ENCODE data around the gene NEUROG1. TPM values are rescaled to one million over a fixed set of nuclear protein-coding genes. Genes with fewer than 3 reads are reported as not detected.
A peak's percentile ranks its signal among the peaks of the same experiment; 100 is the strongest.

NEUROG1 gene, protein sequence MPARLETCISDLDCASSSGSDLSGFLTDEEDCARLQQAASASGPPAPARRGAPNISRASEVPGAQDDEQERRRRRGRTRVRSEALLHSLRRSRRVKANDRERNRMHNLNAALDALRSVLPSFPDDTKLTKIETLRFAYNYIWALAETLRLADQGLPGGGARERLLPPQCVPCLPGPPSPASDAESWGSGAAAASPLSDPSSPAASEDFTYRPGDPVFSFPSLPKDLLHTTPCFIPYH
- total RNA-seq = not detected

DNA sequence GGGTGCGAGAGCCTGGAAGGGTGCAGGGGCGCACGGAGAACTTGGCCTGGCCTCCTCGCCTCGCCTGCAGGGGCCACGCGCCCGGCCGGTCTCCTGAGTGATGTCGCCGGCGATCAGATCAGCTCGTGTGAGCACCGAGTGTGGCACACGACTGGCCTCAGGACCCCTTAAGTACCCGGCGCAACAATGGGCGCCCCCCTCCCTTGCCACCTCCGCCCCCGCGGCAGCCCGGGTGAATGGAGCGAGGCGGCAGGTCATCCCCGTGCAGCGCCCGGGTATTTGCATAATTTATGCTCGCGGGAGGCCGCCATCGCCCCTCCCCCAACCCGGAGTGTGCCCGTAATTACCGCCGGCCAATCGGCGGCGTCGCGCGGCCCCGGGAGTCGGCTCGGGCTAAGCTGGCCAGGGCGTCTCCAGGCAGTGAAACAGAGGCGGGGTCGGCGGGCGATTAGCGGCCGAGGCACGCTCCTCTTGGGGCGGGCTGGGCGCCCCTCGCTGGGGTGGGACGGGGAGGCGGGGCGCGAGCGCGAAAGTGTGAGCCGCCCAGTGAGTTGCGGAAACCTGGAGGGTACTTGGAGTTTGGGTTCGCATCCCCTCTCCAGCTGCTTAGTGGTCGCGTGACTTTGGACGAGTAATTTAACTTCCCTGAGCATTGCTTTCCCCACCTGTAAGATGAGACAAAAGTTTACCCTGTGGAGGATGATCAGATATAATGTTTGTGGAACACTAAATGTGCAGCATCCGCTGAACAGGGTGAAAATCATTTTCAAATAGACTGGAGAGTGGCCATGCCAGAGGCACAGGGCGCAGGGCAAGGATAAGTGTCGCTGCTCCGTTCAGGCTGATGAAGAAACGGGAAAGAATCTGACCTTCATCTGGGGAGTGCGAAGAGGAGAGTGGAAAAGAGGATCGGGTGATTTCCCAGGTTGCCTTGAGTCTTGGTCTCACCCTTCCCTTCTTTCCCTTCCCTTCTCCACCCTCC lies at the start of gene NEUROG1:
TSS of gene NEUROG1 (minus strand) at position 145 of the 982 bp plus-strand sequence. CDS start 274 bp downstream, outside the sequence.
- H3K27ac Mint-ChIP-seq = peak within 1 kb of the TSS; percentile 3

DNA sequence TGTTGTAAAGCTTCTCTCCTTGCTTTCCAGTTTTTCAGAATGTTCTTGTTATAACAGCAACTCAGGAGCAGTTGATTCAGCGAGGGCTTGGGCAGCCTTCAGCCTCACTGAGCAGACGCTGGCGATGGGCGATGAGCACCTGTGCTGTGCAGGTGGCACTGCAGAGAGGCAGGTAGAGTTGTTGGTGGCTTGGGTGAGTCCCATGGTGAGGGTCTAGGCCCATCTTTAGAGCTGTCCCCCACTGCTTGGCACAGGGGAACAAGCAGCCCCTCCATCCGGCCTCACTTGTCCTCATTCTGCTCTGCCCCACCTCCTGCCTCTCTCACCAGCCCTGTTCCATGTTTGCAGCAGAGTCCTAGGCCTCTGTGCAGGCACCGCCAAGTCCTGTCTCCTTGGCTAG lies 49.2 kb upstream of the NEUROG1 start:
- H3K9me3 Mint-ChIP-seq (ENCODE audit: low read depth) = no peaks in the 10 kb centered on the region
- no peaks in the 10 kb centered on the region for H3K36me3 Mint-ChIP-seq

More for the DNA sequence above, at the start of gene NEUROG1:
- H3K27me3 Mint-ChIP-seq = peaks cover 92% of the 10 kb centered on the region
- CTCF ChIA-PET = no interaction called here
- no peaks in the 10 kb centered on the region for H3K36me3 Mint-ChIP-seq
- ATAC-seq (no peak), DNase-seq (no peak)
- peaks cover 5% of the 10 kb centered on the region for H3K4me1 Mint-ChIP-seq
- no peaks in the 10 kb centered on the region for H3K9me3 Mint-ChIP-seq (ENCODE audit: low read depth)
- no peak within 1 kb of the TSS for H3K4me3 Mint-ChIP-seq

DNA sequence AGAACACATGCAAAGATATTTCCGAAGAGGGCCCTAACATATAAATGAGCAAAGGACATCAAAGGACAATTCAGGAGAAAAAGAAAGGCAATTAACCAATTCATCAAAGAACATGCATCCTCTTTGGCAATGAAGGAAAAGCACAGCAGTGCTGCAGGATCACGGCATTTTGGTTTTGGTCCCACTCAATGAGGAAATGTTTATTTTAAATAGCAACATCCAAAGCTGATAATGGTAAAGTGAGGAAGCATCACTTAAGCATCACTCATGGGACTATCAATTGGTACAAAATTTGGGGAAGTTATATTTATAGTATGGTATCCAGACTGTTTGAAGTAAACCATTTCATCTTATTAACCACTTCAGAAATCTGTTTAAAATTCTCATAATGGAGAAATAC lies 48.5 kb upstream of the NEUROG1 start:
- ATAC-seq (no peak), DNase-seq (no peak)
- Mint-ChIP-seq H3K4me1 (no peaks in the 10 kb centered on the region), H3K27ac (no peak overlapping the region), H3K36me3 (no peaks in the 10 kb centered on the region), H3K4me3 (no peak overlapping the region), H3K9me3 (ENCODE audit: low read depth) (no peaks in the 10 kb centered on the region), H3K27me3 (peaks cover 39% of the 10 kb centered on the region)
- CTCF ChIA-PET = no interaction called here

More for the DNA sequence above, 49.2 kb upstream of the NEUROG1 start:
- DNase-seq (no peak), ATAC-seq (no peak)
- peaks cover 32% of the 10 kb centered on the region for H3K27me3 Mint-ChIP-seq
- H3K27ac Mint-ChIP-seq = no peak overlapping the region
- no peaks in the 10 kb centered on the region for H3K4me1 Mint-ChIP-seq
- CTCF ChIA-PET = no interaction called here
- no peak overlapping the region for H3K4me3 Mint-ChIP-seq

DNA sequence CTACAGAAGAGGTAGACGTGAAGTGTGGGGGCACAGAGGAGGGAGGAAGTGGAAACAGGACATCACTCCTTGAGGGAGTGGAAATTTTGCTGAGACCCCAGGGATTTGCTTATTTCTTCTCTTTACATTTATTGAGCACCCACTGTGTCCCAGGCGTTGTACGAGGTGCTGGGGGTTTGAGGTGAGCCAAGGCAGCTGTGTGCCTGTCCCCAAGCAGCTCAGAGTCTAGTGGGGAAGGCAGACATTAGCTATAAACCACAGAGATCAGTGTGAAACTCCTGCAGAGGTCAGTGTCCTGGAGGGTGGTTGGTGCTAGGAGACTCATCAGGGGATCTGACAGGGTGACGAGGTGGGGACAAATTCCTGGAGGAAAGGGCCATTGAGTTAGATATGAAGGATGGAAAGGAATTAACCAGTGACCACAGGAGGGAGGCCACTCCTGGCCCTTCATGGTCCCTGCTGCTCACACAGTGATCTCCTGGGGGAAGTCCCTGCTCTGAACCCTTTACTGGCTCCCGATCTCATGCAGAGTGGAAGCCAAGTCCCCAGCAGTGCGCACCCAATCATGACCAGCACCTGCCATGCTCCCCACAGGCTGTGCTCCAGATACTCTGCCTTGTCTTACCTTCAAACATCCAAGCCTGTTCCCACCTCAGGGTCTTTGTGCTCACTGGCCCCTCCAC lies 46.5 kb upstream of the NEUROG1 start:
- Mint-ChIP-seq H3K4me1 (peaks cover 2% of the 10 kb centered on the region), H3K36me3 (no peaks in the 10 kb centered on the region), H3K9me3 (ENCODE audit: low read depth) (no peaks in the 10 kb centered on the region), H3K4me3 (no peak overlapping the region), H3K27me3 (peaks cover 57% of the 10 kb centered on the region), H3K27ac (no peak overlapping the region)
- CTCF ChIA-PET = interaction anchor here (3.3 kb wide), 1 partner anchor 16 kb away, joined by 15 read pairs; no protein-coding TSS in a partner anchor
- DNase-seq = no peak
- ATAC-seq = no peak

DNA sequence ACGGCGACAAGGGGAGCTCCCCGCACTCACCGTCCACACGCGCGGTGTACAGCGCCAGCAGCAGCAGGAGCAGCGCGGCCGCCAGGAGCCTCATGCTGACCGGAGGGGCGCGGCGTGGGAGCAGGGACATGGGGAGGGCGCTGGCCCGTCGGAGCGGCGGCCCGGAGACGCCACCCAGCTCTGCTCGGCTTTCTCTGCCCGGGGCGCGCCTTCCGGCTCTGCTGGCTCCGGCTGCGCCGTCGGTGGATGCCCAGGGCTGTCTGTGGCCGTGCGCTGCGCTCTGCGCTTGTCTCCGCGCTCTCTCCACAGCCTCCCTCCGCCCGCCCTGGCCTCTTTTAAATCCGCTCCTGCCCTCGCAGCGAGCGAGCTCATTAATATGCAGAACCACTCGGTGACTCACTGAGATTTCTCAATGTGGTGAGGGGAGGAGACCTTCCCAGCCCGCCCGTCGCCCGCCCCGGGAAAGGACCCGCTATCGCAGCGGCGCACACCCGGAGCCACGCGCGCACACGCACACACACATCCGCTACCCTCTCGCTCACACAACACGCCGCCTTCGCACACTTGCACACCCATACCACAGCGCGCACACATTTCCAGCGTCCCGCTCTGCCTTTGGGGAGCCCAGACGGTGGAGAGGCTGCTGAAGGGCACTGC lies 43.0 kb upstream of the NEUROG1 start, which contains the start of gene CXCL14:
TSS of gene CXCL14 (minus strand) at position 307 of the 657 bp plus-strand sequence. CDS start at position 94, 213 bp downstream.
- Mint-ChIP-seq H3K27ac (no peak within 1 kb of the TSS), H3K9me3 (ENCODE audit: low read depth) (no peaks in the 10 kb centered on the region), H3K27me3 (peaks cover 61% of the 10 kb centered on the region), H3K4me1 (peaks cover 2% of the 10 kb centered on the region), H3K36me3 (no peaks in the 10 kb centered on the region), H3K4me3 (no peak within 1 kb of the TSS)
- CTCF ChIA-PET = interaction anchor here (1.3 to 2.0 kb wide), 2 partner anchors 13 to 18 kb away, joined by 5 to 6 read pairs; no protein-coding TSS in a partner anchor
- DNase-seq = no peak
- ATAC-seq = no peak

DNA sequence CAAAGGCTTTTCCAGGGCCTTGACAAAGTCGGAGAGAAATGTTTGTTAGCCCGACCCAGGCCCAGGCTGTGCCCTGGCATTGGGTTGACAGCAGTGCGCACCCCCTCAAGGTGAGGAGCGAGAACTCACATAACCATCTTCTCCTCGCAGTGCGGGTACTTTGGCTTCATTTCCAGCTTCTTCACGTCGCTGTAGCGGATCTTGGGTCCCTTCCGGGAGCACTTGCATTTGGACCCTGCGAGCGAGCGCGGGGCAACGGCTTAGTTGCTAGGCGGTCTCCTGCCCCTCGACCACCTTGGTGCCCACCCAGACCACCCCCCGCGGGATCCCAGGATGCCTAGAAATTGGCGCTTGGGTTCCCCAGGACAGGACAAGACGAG lies 42.5 kb upstream of the NEUROG1 start:
- ATAC-seq (no peak), DNase-seq (no peak)
- no peak overlapping the region for H3K4me3 Mint-ChIP-seq
- H3K27ac Mint-ChIP-seq = no peak overlapping the region
- CTCF ChIA-PET = interaction anchor here (1.3 to 2.0 kb wide), 2 partner anchors 12 to 17 kb away, joined by 5 to 6 read pairs; no protein-coding TSS in a partner anchor
- no peaks in the 10 kb centered on the region for H3K9me3 Mint-ChIP-seq (ENCODE audit: low read depth)
- peaks cover 2% of the 10 kb centered on the region for H3K4me1 Mint-ChIP-seq
- H3K27me3 Mint-ChIP-seq = peaks cover 59% of the 10 kb centered on the region
- H3K36me3 Mint-ChIP-seq = no peaks in the 10 kb centered on the region

DNA sequence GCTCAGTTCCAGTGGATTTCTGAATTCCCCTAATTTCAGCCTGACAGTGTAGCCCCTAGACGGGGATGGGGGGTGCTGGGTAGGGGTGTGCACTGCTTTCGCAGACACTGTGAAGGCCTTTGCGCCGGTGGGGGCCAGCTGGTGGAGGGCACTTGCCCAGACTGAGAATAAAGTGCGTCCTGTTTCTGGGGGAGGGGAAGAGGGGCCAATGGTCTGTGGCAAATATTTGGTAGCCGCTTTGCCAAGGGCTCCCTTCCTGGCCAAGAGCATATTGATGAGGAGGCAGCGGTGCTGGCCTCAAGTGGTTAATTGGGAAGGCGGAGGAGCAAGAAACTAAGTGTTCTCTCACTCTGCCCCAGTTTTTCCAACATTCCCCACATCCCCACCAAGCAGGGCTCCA lies 41.7 kb upstream of the NEUROG1 start:
- Mint-ChIP-seq H3K36me3 (no peaks in the 10 kb centered on the region), H3K9me3 (ENCODE audit: low read depth) (no peaks in the 10 kb centered on the region), H3K27ac (no peak overlapping the region), H3K4me3 (no peak overlapping the region), H3K27me3 (peaks cover 56% of the 10 kb centered on the region), H3K4me1 (peaks cover 2% of the 10 kb centered on the region)
- CTCF ChIA-PET = interaction anchor here (1.9 to 2.0 kb wide), 2 partner anchors 11 to 17 kb away, joined by 5 to 6 read pairs; no protein-coding TSS in a partner anchor
- no peak for ATAC-seq
- no peak for DNase-seq

DNA sequence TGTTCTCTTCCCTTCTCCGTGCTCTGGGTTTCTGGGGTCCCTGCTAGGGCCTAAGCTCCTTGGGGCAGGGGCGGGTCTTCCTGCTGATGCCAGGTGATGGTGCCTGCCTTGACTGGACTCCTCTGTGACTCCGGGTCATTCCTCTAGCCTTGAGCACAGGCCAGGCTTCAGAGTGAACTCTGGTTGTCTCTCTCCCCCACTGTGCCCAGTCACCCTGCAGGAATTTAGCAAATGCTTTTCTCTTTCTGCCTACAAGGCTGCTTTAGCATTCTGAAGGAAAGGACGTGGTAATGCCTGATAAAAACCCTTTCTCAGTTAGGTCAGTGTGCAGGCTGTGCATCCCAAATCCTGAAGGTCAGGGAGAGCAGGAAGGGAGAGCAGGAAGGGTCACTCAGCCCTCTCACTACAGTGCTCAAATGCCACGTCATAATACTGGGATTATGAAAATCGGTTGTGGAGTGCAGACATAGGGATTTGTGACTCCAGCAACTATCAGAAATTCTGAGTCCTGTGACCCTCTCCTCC lies 40.4 kb upstream of the NEUROG1 start:
- CTCF ChIA-PET = interaction anchor here (1.9 kb wide), 1 partner anchor 10 kb away, joined by 6 read pairs; no protein-coding TSS in a partner anchor
- no peaks in the 10 kb centered on the region for H3K36me3 Mint-ChIP-seq
- peaks cover 47% of the 10 kb centered on the region for H3K27me3 Mint-ChIP-seq
- no peak overlapping the region for H3K4me3 Mint-ChIP-seq
- H3K4me1 Mint-ChIP-seq = peaks cover 2% of the 10 kb centered on the region
- no peak for DNase-seq
- H3K9me3 Mint-ChIP-seq (ENCODE audit: low read depth) = no peaks in the 10 kb centered on the region
- ATAC-seq = no peak
- H3K27ac Mint-ChIP-seq = no peak overlapping the region

DNA sequence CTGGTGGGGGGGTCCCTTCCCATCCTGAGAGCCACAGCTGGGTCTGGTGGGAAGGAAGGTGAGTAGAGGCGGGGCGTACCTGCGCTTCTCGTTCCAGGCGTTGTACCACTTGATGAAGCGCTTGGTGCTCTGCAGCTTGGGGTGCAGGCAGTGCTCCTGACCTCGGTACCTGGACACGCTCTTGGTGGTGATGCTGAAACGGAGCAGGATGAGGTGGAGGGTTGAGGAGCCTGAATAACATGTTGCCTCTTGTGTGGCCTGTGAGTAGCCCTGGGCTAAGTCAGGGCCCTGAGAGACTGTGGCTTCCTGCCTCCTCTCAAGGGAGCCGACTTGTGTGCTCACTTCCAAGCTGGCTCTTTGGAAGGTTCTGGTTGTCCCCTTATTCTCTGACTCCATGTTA lies 38.7 kb upstream of the NEUROG1 start:
- Mint-ChIP-seq H3K36me3 (no peaks in the 10 kb centered on the region), H3K4me3 (no peak overlapping the region), H3K27ac (no peak overlapping the region), H3K4me1 (peaks cover 2% of the 10 kb centered on the region), H3K27me3 (peaks cover 35% of the 10 kb centered on the region), H3K9me3 (ENCODE audit: low read depth) (no peaks in the 10 kb centered on the region)
- ATAC-seq (no peak), DNase-seq (no peak)
- CTCF ChIA-PET = interaction anchor here (1.0 kb wide), 1 partner anchor 117 kb away, joined by 3 read pairs; no protein-coding TSS in a partner anchor

DNA sequence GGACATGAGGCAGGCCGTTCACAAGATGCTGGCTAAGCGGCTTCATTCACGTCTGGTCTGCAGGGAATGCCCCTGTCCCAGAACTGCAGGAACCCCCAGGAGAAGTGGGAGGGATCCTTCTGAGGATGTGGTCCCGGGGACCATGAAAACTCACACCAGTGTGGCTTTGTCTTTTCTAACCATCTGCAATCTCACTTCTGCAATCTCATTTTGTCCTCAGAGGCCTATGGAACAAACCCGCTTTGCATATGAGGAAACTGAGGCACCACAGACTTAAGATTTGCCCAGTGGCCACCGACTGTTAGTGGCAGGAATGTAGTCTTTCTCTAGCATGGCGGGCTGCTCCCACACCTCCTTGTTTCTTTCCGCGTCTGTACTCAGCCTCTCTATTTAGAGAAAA lies 36.1 kb upstream of the NEUROG1 start:
- Mint-ChIP-seq H3K9me3 (ENCODE audit: low read depth) (no peaks in the 10 kb centered on the region), H3K4me3 (no peak overlapping the region), H3K36me3 (no peaks in the 10 kb centered on the region), H3K27me3 (peaks cover 11% of the 10 kb centered on the region), H3K27ac (no peak overlapping the region), H3K4me1 (no peaks in the 10 kb centered on the region)
- DNase-seq (no peak), ATAC-seq (no peak)
- CTCF ChIA-PET = interaction anchor here (1.5 to 3.5 kb wide), 2 partner anchors 10 to 258 kb away, joined by 4 to 29 read pairs; no protein-coding TSS in a partner anchor

DNA sequence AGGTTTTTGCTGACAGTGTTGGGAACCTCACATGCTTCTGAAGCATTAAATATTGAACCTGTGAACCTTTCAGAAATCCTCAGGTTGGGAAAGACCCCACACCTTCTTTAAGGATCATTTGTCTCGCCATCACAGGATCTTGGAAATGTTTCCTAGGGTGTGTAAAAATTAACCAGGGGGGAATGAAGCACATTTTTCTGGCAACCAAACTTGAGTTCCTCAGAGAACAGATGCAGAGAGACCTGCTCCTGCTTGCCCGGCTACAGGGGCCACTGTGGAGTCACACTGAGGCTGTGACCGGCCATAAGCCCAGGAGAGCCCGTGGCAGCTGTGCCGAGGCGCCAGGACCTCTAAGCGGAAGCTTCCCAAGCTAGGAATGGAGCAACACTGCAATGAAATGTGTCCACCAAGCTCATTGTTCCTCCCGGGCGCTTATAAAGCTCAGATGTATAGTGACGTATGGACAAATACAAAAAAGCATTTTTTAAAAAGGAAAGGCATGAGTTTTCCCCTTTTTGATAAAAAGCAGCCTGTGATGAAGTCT lies 35.4 kb upstream of the NEUROG1 start:
- Mint-ChIP-seq H3K9me3 (ENCODE audit: low read depth) (no peaks in the 10 kb centered on the region), H3K27ac (no peak overlapping the region), H3K4me1 (no peaks in the 10 kb centered on the region), H3K27me3 (peaks cover 7% of the 10 kb centered on the region), H3K36me3 (no peaks in the 10 kb centered on the region), H3K4me3 (no peak overlapping the region)
- DNase-seq = no peak
- CTCF ChIA-PET = interaction anchor here (1.5 to 3.5 kb wide), 3 partner anchors 10 to 259 kb away, joined by 4 to 29 read pairs (median 6); no protein-coding TSS in a partner anchor
- ATAC-seq = no peak

DNA sequence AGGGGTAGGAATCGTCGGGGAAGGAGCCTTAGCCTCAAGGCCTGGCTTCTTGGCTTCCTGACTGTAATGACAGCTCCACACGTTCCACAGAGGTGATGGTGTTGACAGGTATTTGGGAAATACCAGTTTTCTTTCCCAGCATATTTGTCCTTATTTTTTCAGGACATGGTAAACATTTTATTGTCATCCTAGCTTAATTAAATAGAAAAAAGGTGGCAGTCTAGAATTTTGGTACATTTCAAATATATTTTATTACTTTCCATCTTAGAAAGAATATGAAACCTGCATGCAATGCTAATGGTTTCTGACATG lies 34.6 kb upstream of the NEUROG1 start:
- Mint-ChIP-seq H3K4me3 (no peak overlapping the region), H3K9me3 (ENCODE audit: low read depth) (no peaks in the 10 kb centered on the region), H3K27me3 (peaks cover 2% of the 10 kb centered on the region), H3K36me3 (no peaks in the 10 kb centered on the region), H3K4me1 (no peaks in the 10 kb centered on the region), H3K27ac (no peak overlapping the region)
- DNase-seq = no peak
- no peak for ATAC-seq
- CTCF ChIA-PET = interaction anchor here (0.8 to 3.5 kb wide), 5 partner anchors 9 to 105 kb away, joined by 3 to 29 read pairs (median 5); no protein-coding TSS in a partner anchor
